Measurements from ENCODE around the gene OTUB2.

The OTUB2 gene

DNA sequence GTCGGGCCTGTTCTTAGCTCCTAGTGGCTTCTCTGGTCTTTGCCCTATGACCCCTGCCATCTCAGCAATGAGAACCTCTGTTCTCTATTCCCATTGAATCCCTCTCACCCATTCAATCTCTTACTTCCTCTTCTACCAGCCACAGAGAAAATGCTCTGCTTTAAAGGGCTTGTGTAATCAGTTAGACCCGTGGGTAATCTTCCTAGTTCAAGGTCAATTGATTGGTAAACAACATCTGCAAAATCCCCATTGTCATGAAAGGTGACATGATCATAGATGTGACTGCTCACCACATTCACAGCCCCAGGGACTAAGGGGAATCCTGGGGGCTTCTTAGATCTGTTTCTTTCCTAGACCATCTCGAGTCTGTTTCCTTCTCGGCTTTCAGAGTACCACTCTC, 36.2 kb upstream of the OTUB2 start:
- no peaks in the 10 kb centered on the region for H3K9me3 Mint-ChIP-seq
- H3K4me3 Mint-ChIP-seq = peak overlapping the region in 1 of 2 donors; percentile 4
- peak overlapping the region; percentile 16 to 68 for H3K27ac Mint-ChIP-seq
- peaks cover 19% of the 10 kb centered on the region for H3K27me3 Mint-ChIP-seq
- ATAC-seq (peak; percentile 52), DNase-seq (no peak)
- H3K4me1 Mint-ChIP-seq = peaks cover 70% of the 10 kb centered on the region

GRCh38 chr14:93991212-93991611, 34.9 kb upstream of the OTUB2 start:
- Mint-ChIP-seq H3K4me1 (peaks cover 74% of the 10 kb centered on the region), H3K9me3 (no peaks in the 10 kb centered on the region), H3K4me3 (no peak overlapping the region), H3K27me3 (peaks cover 19% of the 10 kb centered on the region), H3K27ac (peak overlapping the region in 1 of 2 donors; percentile 65)
- ATAC-seq (peak; percentile 35), DNase-seq (no peak)

GRCh38 chr14:93991649-93992048, 34.5 kb upstream of the OTUB2 start:
- ATAC-seq = no peak
- Mint-ChIP-seq H3K4me3 (no peak overlapping the region), H3K9me3 (no peaks in the 10 kb centered on the region), H3K27me3 (peaks cover 19% of the 10 kb centered on the region), H3K27ac (no peak overlapping the region), H3K4me1 (peaks cover 78% of the 10 kb centered on the region)
- DNase-seq = no peak

GRCh38 chr14:93993382-93993781, 32.8 kb upstream of the OTUB2 start:
- Mint-ChIP-seq H3K4me3 (no peak overlapping the region), H3K27ac (peak overlapping the region in 1 of 2 donors; percentile 50), H3K27me3 (peaks cover 19% of the 10 kb centered on the region), H3K9me3 (no peaks in the 10 kb centered on the region), H3K4me1 (peaks cover 96% of the 10 kb centered on the region)
- DNase-seq (no peak), ATAC-seq (no peak)

GRCh38 chr14:93994919-93995682, 31.0 kb upstream of the OTUB2 start:
- peak; percentile 85 for ATAC-seq
- Mint-ChIP-seq H3K4me3 (peak overlapping the region in 1 of 2 donors; percentile 56), H3K9me3 (no peaks in the 10 kb centered on the region), H3K4me1 (peaks cover 97% of the 10 kb centered on the region), H3K27me3 (peaks cover 13% of the 10 kb centered on the region), H3K27ac (peak overlapping the region in 1 of 2 donors; percentile 87)
- DNase-seq = peak; percentile 48 to 72

GRCh38 chr14:93996130-93996695, 29.9 kb upstream of the OTUB2 start:
- Mint-ChIP-seq H3K4me1 (peaks cover 95% of the 10 kb centered on the region), H3K9me3 (no peaks in the 10 kb centered on the region), H3K27me3 (peaks cover 12% of the 10 kb centered on the region), H3K27ac (peak overlapping the region in 1 of 2 donors; percentile 64), H3K4me3 (peak overlapping the region in 1 of 2 donors; percentile 56)
- ATAC-seq (peak; percentile 8), DNase-seq (no peak)

- peak within 1 kb of the TSS in 1 of 2 donors; percentile 82 for H3K27ac Mint-ChIP-seq
- peaks cover 95% of the 10 kb centered on the region for H3K4me1 Mint-ChIP-seq
- peaks cover 6% of the 10 kb centered on the region for H3K27me3 Mint-ChIP-seq
- no peaks in the 10 kb centered on the region for H3K9me3 Mint-ChIP-seq
- peak within 1 kb of the TSS in 1 of 2 donors; percentile 31 for H3K4me3 Mint-ChIP-seq
- ATAC-seq (no peak), DNase-seq (no peak)
Measured at GRCh38 chr14:93997082-93997481, 29.1 kb upstream of the OTUB2 start, which contains the start of gene CCDC197. TSS of gene CCDC197 (plus strand) at chr14:93997301. CDS start at chr14:93998132, 831 bp downstream.

- H3K9me3 Mint-ChIP-seq = no peaks in the 10 kb centered on the region
- ATAC-seq = no peak
- DNase-seq = no peak
- no peak overlapping the region for H3K4me3 Mint-ChIP-seq
- H3K27me3 Mint-ChIP-seq = peaks cover 11% of the 10 kb centered on the region
- peak overlapping the region in 1 of 2 donors; percentile 82 for H3K27ac Mint-ChIP-seq
- peaks cover 87% of the 10 kb centered on the region for H3K4me1 Mint-ChIP-seq
Measured at GRCh38 chr14:93997916-93998870, 27.9 kb upstream of the OTUB2 start.

- no peak for ATAC-seq
- no peak for DNase-seq
- H3K9me3 Mint-ChIP-seq = no peaks in the 10 kb centered on the region
- peaks cover 18% of the 10 kb centered on the region for H3K27me3 Mint-ChIP-seq
- no peak overlapping the region for H3K4me3 Mint-ChIP-seq
- H3K4me1 Mint-ChIP-seq = peaks cover 80% of the 10 kb centered on the region
- no peak overlapping the region for H3K27ac Mint-ChIP-seq
Measured at GRCh38 chr14:93998871-93999403, 27.2 kb upstream of the OTUB2 start.

DNA sequence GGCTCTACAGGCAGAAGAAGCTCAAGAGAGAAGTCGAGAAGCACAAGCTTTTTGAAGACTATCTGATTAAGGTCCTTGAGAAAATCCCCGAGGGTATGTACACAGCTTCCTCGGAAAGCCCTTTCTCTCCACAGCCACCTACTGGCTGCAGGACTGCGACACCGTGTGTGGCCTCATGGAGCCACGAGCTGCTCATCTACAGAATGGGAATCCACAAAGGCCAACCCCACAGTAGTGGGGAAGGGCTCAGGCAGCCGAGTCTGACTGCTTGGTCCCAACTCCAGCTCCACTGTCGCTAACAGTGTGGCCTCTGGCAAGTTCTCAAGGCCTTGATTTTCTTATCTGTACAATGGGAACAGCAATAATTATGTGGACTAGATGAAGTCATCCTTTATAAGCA, 26.6 kb upstream of the OTUB2 start:
- DNase-seq = no peak
- Mint-ChIP-seq H3K27me3 (peaks cover 20% of the 10 kb centered on the region), H3K27ac (no peak overlapping the region), H3K9me3 (no peaks in the 10 kb centered on the region), H3K4me1 (peaks cover 73% of the 10 kb centered on the region), H3K4me3 (no peak overlapping the region)
- no peak for ATAC-seq

DNA sequence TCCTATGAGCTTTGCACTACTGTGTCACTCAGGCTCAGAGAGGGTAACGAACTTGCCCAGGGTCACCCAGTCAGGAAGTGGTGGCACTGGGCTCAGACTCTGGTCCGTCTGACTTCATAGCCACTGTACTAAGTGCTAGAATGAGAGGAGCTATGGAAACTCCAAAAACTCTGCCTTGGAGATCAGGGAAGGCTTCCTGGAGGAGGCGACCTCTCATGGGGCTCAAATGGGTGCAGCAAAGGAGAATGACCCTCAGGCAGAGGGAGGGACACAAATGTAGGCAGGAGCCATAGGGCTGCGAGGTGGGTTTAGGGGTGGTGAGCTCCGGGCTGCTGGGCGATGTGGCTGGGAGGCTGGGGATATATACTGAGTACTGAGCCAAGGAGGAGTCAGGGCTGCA, 25.9 kb upstream of the OTUB2 start:
- ATAC-seq (no peak), DNase-seq (no peak)
- Mint-ChIP-seq H3K4me3 (no peak overlapping the region), H3K27me3 (peaks cover 27% of the 10 kb centered on the region), H3K4me1 (peaks cover 69% of the 10 kb centered on the region), H3K27ac (peak overlapping the region in 1 of 2 donors; percentile 87), H3K9me3 (no peaks in the 10 kb centered on the region)

DNA sequence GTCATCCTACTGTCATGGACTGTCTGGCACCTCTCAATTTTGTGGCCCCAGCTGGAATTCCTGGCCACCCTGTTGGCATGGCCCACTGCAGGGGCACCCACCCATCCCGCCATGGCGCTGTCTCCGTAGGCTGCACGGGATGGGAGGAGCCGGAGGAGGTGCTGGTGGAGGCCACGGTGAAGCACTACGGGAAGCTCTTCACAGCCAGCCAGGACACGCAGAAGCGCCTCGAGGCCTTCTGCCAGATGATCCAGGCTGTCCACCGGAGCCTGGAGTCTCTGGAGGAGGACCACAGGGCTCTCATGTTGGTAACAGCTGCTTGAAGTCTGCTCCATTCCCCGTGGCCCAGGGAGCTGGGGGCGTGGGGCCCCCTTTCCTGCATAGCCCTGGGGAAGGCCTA, 25.1 kb upstream of the OTUB2 start:
- no peaks in the 10 kb centered on the region for H3K9me3 Mint-ChIP-seq
- peaks cover 63% of the 10 kb centered on the region for H3K4me1 Mint-ChIP-seq
- no peak overlapping the region for H3K4me3 Mint-ChIP-seq
- no peak overlapping the region for H3K27ac Mint-ChIP-seq
- DNase-seq (no peak), ATAC-seq (no peak)
- peaks cover 32% of the 10 kb centered on the region for H3K27me3 Mint-ChIP-seq

DNA sequence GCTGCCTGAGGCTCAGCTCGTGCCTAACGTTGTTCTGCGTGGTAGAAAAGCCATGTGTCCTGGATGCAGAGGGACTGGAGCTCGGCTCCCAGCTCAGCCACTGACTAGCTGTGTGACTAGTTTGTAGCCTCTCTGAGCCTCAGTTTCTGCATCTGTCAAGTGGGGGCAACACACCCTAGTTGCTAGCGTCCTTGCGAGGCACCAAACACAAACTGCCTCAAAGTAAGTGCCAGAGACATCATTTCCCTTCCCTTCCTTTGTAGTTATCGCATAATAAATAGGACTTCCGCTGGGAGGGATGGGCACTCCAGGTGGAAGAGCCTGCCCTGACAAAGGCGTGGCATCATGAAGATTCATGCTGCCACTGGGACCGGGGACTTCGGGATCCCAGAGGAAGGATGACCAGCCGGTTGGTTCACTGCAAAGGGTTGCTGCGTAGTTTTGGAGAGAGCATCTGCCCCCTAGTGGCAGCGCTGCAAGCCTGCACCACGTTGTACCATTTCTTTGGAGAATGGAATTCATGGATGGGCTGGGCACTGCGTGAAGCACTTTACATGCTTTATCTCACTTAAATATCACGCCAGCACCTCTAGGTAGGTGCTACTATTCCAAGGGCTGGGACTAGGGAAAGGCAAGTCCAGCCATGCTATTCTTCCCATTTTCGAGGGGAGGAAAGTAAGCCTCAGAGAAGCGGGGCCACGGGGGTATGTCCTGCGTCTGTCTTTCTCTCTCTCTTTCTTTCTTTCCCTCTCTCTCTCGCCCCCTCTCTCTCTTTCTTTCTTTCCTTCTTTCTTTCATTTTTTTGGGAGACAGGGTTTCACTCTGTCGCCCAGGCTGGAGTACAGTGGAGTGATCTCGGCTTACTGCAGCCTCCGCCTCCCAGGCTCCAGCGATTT, 24.4 kb upstream of the OTUB2 start:
- H3K4me1 Mint-ChIP-seq = peaks cover 56% of the 10 kb centered on the region
- no peak overlapping the region for H3K27ac Mint-ChIP-seq
- peak; percentile 58 to 63 for DNase-seq
- ATAC-seq = peak; percentile 74
- peak overlapping the region in 1 of 2 donors; percentile 53 for H3K4me3 Mint-ChIP-seq
- no peaks in the 10 kb centered on the region for H3K9me3 Mint-ChIP-seq
- peaks cover 32% of the 10 kb centered on the region for H3K27me3 Mint-ChIP-seq

GRCh38 chr14:94003397-94003796, 22.7 kb upstream of the OTUB2 start:
- ATAC-seq = no peak
- no peak for DNase-seq
- Mint-ChIP-seq H3K27me3 (peaks cover 32% of the 10 kb centered on the region), H3K27ac (no peak overlapping the region), H3K4me1 (peaks cover 46% of the 10 kb centered on the region), H3K4me3 (no peak overlapping the region), H3K9me3 (no peaks in the 10 kb centered on the region)
